H9 (cell line): ENCODE measurements around the gene TMOD1. TPM values are rescaled to one million over a fixed set of nuclear protein-coding genes. Genes with fewer than 3 reads are reported as not detected.

Source experiments
- DNase-seq: peaks from one replicate; pipeline ENCODE4 v3.0.0-alpha.2; 2017
- H2AFZ ChIP-seq: one replicate; pipeline ENCODE4 v1.6.1; 2013; ENCODE audit warnings: mild to moderate bottlenecking, low read length, control low read depth, moderate library complexity
- H2AK5ac ChIP-seq: 2 replicates; pipeline ENCODE4 v1.6.1; 2013; ENCODE audit warnings: low read length, control low read depth, mixed read lengths; ENCODE audit not compliant: insufficient read length
- H2BK120ac ChIP-seq: one replicate; pipeline ENCODE4 v1.6.1; 2013; ENCODE audit warnings: low read depth, mild to moderate bottlenecking, low read length, control low read depth, inconsistent platforms; ENCODE audit not compliant: poor library complexity, severe bottlenecking
- H2BK12ac ChIP-seq: 2 replicates; pipeline ENCODE4 v1.6.1; 2013; ENCODE audit warnings: low read length, control low read depth, mixed read lengths, low read depth; ENCODE audit not compliant: insufficient read length
- H2BK15ac ChIP-seq: 2 replicates; pipeline ENCODE4 v1.6.1; 2013; ENCODE audit warnings: low read depth, low read length, control low read depth
- H2BK20ac ChIP-seq: one replicate; pipeline ENCODE4 v1.6.1; 2013; ENCODE audit warnings: low read depth, mild to moderate bottlenecking, low read length, control low read depth, inconsistent platforms; ENCODE audit not compliant: poor library complexity, severe bottlenecking
- H2BK5ac ChIP-seq: 2 replicates; pipeline ENCODE4 v1.6.1; 2013; ENCODE audit warnings: low read length, control low read depth, mixed read lengths; ENCODE audit not compliant: insufficient read length
- H3K14ac ChIP-seq: 2 replicates; pipeline ENCODE4 v1.6.1; 2013; ENCODE audit warnings: low read length, control low read depth; ENCODE audit not compliant: insufficient read depth
- H3K18ac ChIP-seq: 2 replicates; pipeline ENCODE4 v1.6.1; 2013; ENCODE audit warnings: low read depth, mild to moderate bottlenecking, mixed read lengths, low read length, control low read depth; ENCODE audit not compliant: insufficient read length
- H3K23ac ChIP-seq: 2 replicates; pipeline ENCODE4 v1.6.1; 2013; ENCODE audit warnings: low read length, control low read depth, mixed read lengths, low read depth; ENCODE audit not compliant: insufficient read length
- H3K23me2 ChIP-seq: 2 replicates; pipeline ENCODE4 v1.6.1; 2013; ENCODE audit warnings: low read depth, mild to moderate bottlenecking, mixed read lengths, low read length, control low read depth; ENCODE audit not compliant: insufficient read length, poor library complexity, severe bottlenecking
- H3K27ac ChIP-seq: 2 replicates; pipeline ENCODE4 v1.5.1; 2013; ENCODE audit warnings: low read length, control low read depth, mixed read lengths, low read depth; ENCODE audit not compliant: insufficient read length
- H3K27me3 ChIP-seq: 2 replicates; pipeline ENCODE4 v1.6.1; 2013; ENCODE audit warnings: low read length, control low read depth, inconsistent platforms; ENCODE audit not compliant: insufficient read depth
- H3K4ac ChIP-seq: 2 replicates; pipeline ENCODE4 v1.6.1; 2013; ENCODE audit warnings: low read depth, mild to moderate bottlenecking, control low read depth, inconsistent platforms, low read length, moderate library complexity
- H3K4me1 ChIP-seq: 2 replicates; pipeline ENCODE4 v1.6.1; 2013; ENCODE audit warnings: low read length, control low read depth, inconsistent platforms; ENCODE audit not compliant: insufficient read depth
- H3K4me2 ChIP-seq: 2 replicates; pipeline ENCODE4 v1.6.1; 2013; ENCODE audit warnings: low read length, control low read depth, mixed read lengths; ENCODE audit not compliant: insufficient read length, insufficient read depth
- H3K56ac ChIP-seq: 2 replicates; pipeline ENCODE4 v1.6.1; 2013; ENCODE audit warnings: low read depth, mild to moderate bottlenecking, mixed read lengths, low read length, control low read depth; ENCODE audit not compliant: insufficient read length
- H3K79me1 ChIP-seq: 2 replicates; pipeline ENCODE4 v1.6.1; 2013; ENCODE audit warnings: low read depth, mild to moderate bottlenecking, moderate library complexity, low read length, control low read depth, inconsistent platforms; ENCODE audit not compliant: insufficient read depth, poor library complexity, severe bottlenecking
- H3K79me2 ChIP-seq: 2 replicates; pipeline ENCODE4 v1.6.1; 2013; ENCODE audit warnings: low read length, control low read depth, inconsistent platforms; ENCODE audit not compliant: insufficient read depth
- H3K9ac ChIP-seq: 2 replicates; pipeline ENCODE4 v1.6.1; 2013; ENCODE audit warnings: low read length, control low read depth, mixed read lengths; ENCODE audit not compliant: insufficient read length; ENCODE audit errors: extremely low read depth
- H3K9me3 ChIP-seq: one replicate; pipeline ENCODE4 v1.6.1; 2013; ENCODE audit warnings: low read depth, low read length, inconsistent platforms; ENCODE audit not compliant: control insufficient read depth
- H3T11ph ChIP-seq: one replicate; pipeline ENCODE4 v1.6.1; 2013; ENCODE audit warnings: mild to moderate bottlenecking, low read length, control low read depth, inconsistent platforms
- H4K20me1 ChIP-seq: one replicate; pipeline ENCODE4 v1.6.1; 2013; ENCODE audit not compliant: control insufficient read depth, insufficient read length, insufficient read depth
- H4K5ac ChIP-seq: 2 replicates; pipeline ENCODE4 v1.6.1; 2013; ENCODE audit warnings: low read depth, mild to moderate bottlenecking, mixed read lengths, low read length, control low read depth; ENCODE audit not compliant: insufficient read length
- H4K8ac ChIP-seq: replicated peaks from 2 replicates; pipeline ENCODE4 v1.6.1; 2013; ENCODE audit warnings: low read length, control low read depth, mixed read lengths, low read depth; ENCODE audit not compliant: insufficient read length
- H4K91ac ChIP-seq: 2 replicates; pipeline ENCODE4 v1.6.1; 2013; ENCODE audit warnings: low read depth, mild to moderate bottlenecking, moderate library complexity, mixed read lengths, low read length, control low read depth; ENCODE audit not compliant: insufficient read length
- H3K27ac Mint-ChIP-seq, 3 experiments: 2 replicates in 2 of 3; 3 replicates in 1 of 3; pipeline ENCODE4 v1.8.0; 2020 to 2021; ENCODE audit warnings: mixed read lengths in 3 of 3, mild to moderate bottlenecking in 1 of 3, moderate library complexity in 1 of 3
- H3K27me3 Mint-ChIP-seq: 2 replicates; pipeline ENCODE4 v1.8.0; 2021; ENCODE audit warnings: low read depth, mild to moderate bottlenecking, moderate library complexity, mixed read lengths
- H3K36me3 Mint-ChIP-seq, 3 experiments: 2 replicates in 2 of 3; 3 replicates in 1 of 3; pipeline ENCODE4 v1.8.0; 2020 to 2021; ENCODE audit warnings: low read depth in 3 of 3, mixed read lengths in 3 of 3; ENCODE audit not compliant: insufficient read depth in 1 of 3
- H3K4me1 Mint-ChIP-seq, 2 experiments: 2 replicates each; pipeline ENCODE4 v1.8.0; 2020; ENCODE audit warnings: mixed read lengths in 2 of 2
- H3K4me3 Mint-ChIP-seq, 2 experiments: 2 replicates in 1 of 2; 3 replicates in 1 of 2; pipeline ENCODE4 v1.8.0; 2020 to 2021; ENCODE audit warnings: mild to moderate bottlenecking in 2 of 2, mixed read lengths in 2 of 2, moderate library complexity in 1 of 2
- H3K9me3 Mint-ChIP-seq, 2 experiments: 2 replicates in 1 of 2; 3 replicates in 1 of 2; pipeline ENCODE4 v1.8.0; 2020; ENCODE audit warnings: mild to moderate bottlenecking in 2 of 2, mixed read lengths in 2 of 2, moderate library complexity in 1 of 2
- WGBS: extraction: QIAGEN DNeasy Blood & Tissue Kit; methylation state at CpG from one replicate; pipeline ENCODE4 v1.1.7; 2013; ENCODE audit warnings: missing lambda C conversion rate, low lambda C conversion rate, mixed read lengths; ENCODE audit not compliant: insufficient read length; ENCODE audit errors: extremely low coverage; 5-methylcytosine and 5-hydroxymethylcytosine counted together
- total RNA-seq: library from RNA; stranded (reverse); gene quantifications from 2 replicates; pipeline ENCODE4 v1.2.1, GENCODE V29; 2021
- TF ChIP-seq, protein P1 (sequence below): fragments of 200-600 bp; sonication (generic); conservative IDR thresholded peaks from 3 replicates; pipeline ENCODE4 v1.8.0; 2021; ENCODE audit warnings: antibody characterized with exemption, mild to moderate bottlenecking

The TMOD1 gene
- total RNA-seq, 1 experiment from 2014 or later, result 0.98 TPM

DNA sequence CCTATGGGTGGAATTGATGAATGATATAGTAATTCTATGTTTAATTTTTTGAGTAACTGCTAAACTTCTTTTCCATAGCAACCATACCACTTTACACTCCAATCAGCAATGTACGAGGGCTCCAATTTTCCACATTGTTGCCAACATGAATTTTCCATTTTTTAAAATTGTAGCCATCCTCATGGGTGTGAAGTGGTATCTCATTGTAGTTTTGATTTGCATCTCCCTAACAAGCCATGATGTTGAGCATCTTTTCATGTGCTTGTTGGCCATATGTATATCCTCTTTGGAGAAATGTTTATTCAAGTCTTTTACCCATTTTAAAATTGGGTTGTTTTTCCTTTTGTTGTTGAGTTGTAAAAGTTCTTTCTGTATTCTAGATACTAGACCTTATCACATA is 48.9 kb downstream of the TMOD1 start:
- H3K9me3 ChIP-seq, result no peaks in the 10 kb centered on the region
- no peak overlapping the region for H3K56ac ChIP-seq
- no peak overlapping the region for H3K4ac ChIP-seq
- no peak for DNase-seq
- H3K18ac ChIP-seq, result no peak overlapping the region
- TF ChIP-seq, protein P1, sequence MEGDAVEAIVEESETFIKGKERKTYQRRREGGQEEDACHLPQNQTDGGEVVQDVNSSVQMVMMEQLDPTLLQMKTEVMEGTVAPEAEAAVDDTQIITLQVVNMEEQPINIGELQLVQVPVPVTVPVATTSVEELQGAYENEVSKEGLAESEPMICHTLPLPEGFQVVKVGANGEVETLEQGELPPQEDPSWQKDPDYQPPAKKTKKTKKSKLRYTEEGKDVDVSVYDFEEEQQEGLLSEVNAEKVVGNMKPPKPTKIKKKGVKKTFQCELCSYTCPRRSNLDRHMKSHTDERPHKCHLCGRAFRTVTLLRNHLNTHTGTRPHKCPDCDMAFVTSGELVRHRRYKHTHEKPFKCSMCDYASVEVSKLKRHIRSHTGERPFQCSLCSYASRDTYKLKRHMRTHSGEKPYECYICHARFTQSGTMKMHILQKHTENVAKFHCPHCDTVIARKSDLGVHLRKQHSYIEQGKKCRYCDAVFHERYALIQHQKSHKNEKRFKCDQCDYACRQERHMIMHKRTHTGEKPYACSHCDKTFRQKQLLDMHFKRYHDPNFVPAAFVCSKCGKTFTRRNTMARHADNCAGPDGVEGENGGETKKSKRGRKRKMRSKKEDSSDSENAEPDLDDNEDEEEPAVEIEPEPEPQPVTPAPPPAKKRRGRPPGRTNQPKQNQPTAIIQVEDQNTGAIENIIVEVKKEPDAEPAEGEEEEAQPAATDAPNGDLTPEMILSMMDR, result no peak
- H3K9ac ChIP-seq, result no peak overlapping the region
- H3K23me2 ChIP-seq, result no peaks in the 10 kb centered on the region
- Mint-ChIP-seq H3K27ac (no peak overlapping the region), H3K36me3 (no peaks in the 10 kb centered on the region), H3K4me1 (peaks cover 10 to 13% of the 10 kb centered on the region in 2 experiments), H3K27me3 (no peaks in the 10 kb centered on the region; the same call in none of the 2 replicates), H3K9me3 (no peaks in the 10 kb centered on the region), H3K4me3 (no peak overlapping the region)
- no peak overlapping the region for H4K5ac ChIP-seq
- no peak overlapping the region for H2BK5ac ChIP-seq
- no peaks in the 10 kb centered on the region for H3K79me2 ChIP-seq
- no peak overlapping the region for H3T11ph ChIP-seq
- no peak overlapping the region for H3K4me2 ChIP-seq
- H3K79me1 ChIP-seq, result no peaks in the 10 kb centered on the region
- H4K8ac ChIP-seq, result no peak overlapping the region
- H3K14ac ChIP-seq, result no peak overlapping the region
- no peaks in the 10 kb centered on the region for H4K20me1 ChIP-seq
- H2BK120ac ChIP-seq, result no peak overlapping the region
- no peak overlapping the region for H3K23ac ChIP-seq
- no peak overlapping the region for H2AFZ ChIP-seq
- H3K27ac ChIP-seq, result no peak overlapping the region
- no CpG with 5 or more reads among the region's 1 CpG for WGBS
- no peaks in the 10 kb centered on the region for H3K4me1 ChIP-seq
- no peaks in the 10 kb centered on the region for H3K27me3 ChIP-seq
- H4K91ac ChIP-seq, result no peak overlapping the region
- H2BK15ac ChIP-seq, result no peak overlapping the region
- H2AK5ac ChIP-seq, result no peak overlapping the region
- no peak overlapping the region for H2BK12ac ChIP-seq
- no peak overlapping the region for H2BK20ac ChIP-seq
